CD14-positive monocyte (primary cell): ENCODE data around the gene PAPPA. TPM values are rescaled to one million over a fixed set of nuclear protein-coding genes. Genes with fewer than 3 reads are reported as not detected.

ENCODE experiments used
- DNase-seq, 3 donors: peaks; one replicate each; pipeline ENCODE4 v3.0.0-alpha.2; 2011 to 2022
- H2AFZ ChIP-seq: 2 replicates; pipeline ENCODE4 v1.6.0; 2012; ENCODE audit warnings: mild to moderate bottlenecking, low read depth, low read length, inconsistent platforms; ENCODE audit not compliant: insufficient read depth, poor library complexity, severe bottlenecking
- H3K27ac ChIP-seq, 2 donors: 1 replicate in 1 of 2; 2 replicates in 1 of 2; pipeline ENCODE4 v1.5.1; 2012 to 2013; ENCODE audit warnings: low read length in 2 of 2, control low read depth in 1 of 2, inconsistent platforms in 1 of 2, low read depth in 1 of 2, mild to moderate bottlenecking in 1 of 2
- H3K27me3 ChIP-seq, 2 donors: one replicate each; pipeline versions ENCODE4 v1.6.0 to v1.6.1; 2011 to 2013; ENCODE audit warnings: low read length in 2 of 2; ENCODE audit not compliant: control insufficient read depth in 2 of 2, insufficient read depth in 2 of 2
- H3K36me3 ChIP-seq, 2 donors: replicated peaks in 1 of 2; 1 replicate in 1 of 2; 2 replicates in 1 of 2; pipeline versions ENCODE4 v1.5.1 to v1.6.1; 2012 to 2013; ENCODE audit warnings: low read length in 2 of 2, control low read depth in 1 of 2, inconsistent platforms in 1 of 2, mild to moderate bottlenecking in 1 of 2; ENCODE audit not compliant: insufficient read depth in 2 of 2, control insufficient read depth in 1 of 2
- H3K4me1 ChIP-seq, 2 donors: 1 replicate in 1 of 2; 2 replicates in 1 of 2; pipeline versions ENCODE4 v1.5.1 to v1.6.1; 2012 to 2013; ENCODE audit warnings: low read length in 2 of 2, control low read depth in 1 of 2, inconsistent platforms in 1 of 2, mild to moderate bottlenecking in 1 of 2, moderate library complexity in 1 of 2; ENCODE audit not compliant: insufficient read depth in 2 of 2, control insufficient read depth in 1 of 2
- H3K4me2 ChIP-seq: replicated peaks from 2 replicates; pipeline ENCODE3; 2012; ENCODE audit warnings: low read length, moderate library complexity, mild to moderate bottlenecking; ENCODE audit not compliant: poor library complexity, severe bottlenecking; ENCODE audit errors: extremely low read depth
- H3K4me3 ChIP-seq, 3 experiments: fragments of 200-600 bp in 1 of 3; sonication (generic) in 1 of 3; replicated peaks in 1 of 3; 1 replicate in 2 of 3; 2 replicates in 1 of 3; pipeline ENCODE4 v1.5.1; 2011 to 2013; ENCODE audit warnings: low read length in 3 of 3, mild to moderate bottlenecking in 3 of 3, control low read depth in 2 of 3, low read depth in 2 of 3, inconsistent platforms in 1 of 3, moderate library complexity in 1 of 3
- H3K79me2 ChIP-seq: 2 replicates; pipeline ENCODE4 v1.6.0; 2012; ENCODE audit warnings: mild to moderate bottlenecking, control low read depth, inconsistent platforms, low read length, moderate library complexity; ENCODE audit not compliant: insufficient read depth
- H3K9ac ChIP-seq: 2 replicates; pipeline ENCODE4 v1.6.0; 2017; ENCODE audit warnings: low read length, mild to moderate bottlenecking; ENCODE audit not compliant: insufficient read depth, poor library complexity, severe bottlenecking
- H3K9me3 ChIP-seq, 2 donors: replicated peaks in 1 of 2; 1 replicate in 1 of 2; 2 replicates in 1 of 2; pipeline versions ENCODE4 v1.5.1 to v1.6.1; 2012 to 2013; ENCODE audit warnings: low read length in 2 of 2, control low read depth in 1 of 2; ENCODE audit not compliant: control insufficient read depth in 1 of 2, insufficient read depth in 1 of 2
- H4K20me1 ChIP-seq: 2 replicates; pipeline ENCODE4 v1.6.0; 2012; ENCODE audit warnings: mild to moderate bottlenecking, low read length, control low read depth, moderate library complexity; ENCODE audit not compliant: insufficient read depth
- H3K27ac Mint-ChIP-seq, 7 donors: one replicate each; pipeline ENCODE4 v1.8.0; 2020; ENCODE audit warnings: mild to moderate bottlenecking in 7 of 7, mixed read lengths in 7 of 7, moderate library complexity in 6 of 7, inconsistent platforms in 2 of 7
- H3K27me3 Mint-ChIP-seq, 3 donors: one replicate each; pipeline ENCODE4 v1.8.0; 2021 to 2022; ENCODE audit warnings: low read depth in 3 of 3, mild to moderate bottlenecking in 3 of 3, mixed read lengths in 3 of 3, moderate library complexity in 3 of 3, inconsistent platforms in 1 of 3
- H3K36me3 Mint-ChIP-seq, 2 donors: one replicate each; pipeline ENCODE4 v1.8.0; 2020; ENCODE audit warnings: mixed read lengths in 2 of 2, inconsistent platforms in 1 of 2, mild to moderate bottlenecking in 1 of 2
- H3K4me1 Mint-ChIP-seq: one replicate; pipeline ENCODE4 v1.8.0; 2020; ENCODE audit warnings: mild to moderate bottlenecking, mixed read lengths
- H3K4me3 Mint-ChIP-seq, 2 donors: one replicate each; pipeline ENCODE4 v1.8.0; 2020; ENCODE audit warnings: mild to moderate bottlenecking in 2 of 2, mixed read lengths in 2 of 2, moderate library complexity in 1 of 2
- H3K9me3 Mint-ChIP-seq, 7 donors: one replicate each; pipeline ENCODE4 v1.8.0; 2020 to 2022; ENCODE audit warnings: mixed read lengths in 7 of 7, mild to moderate bottlenecking in 6 of 7, moderate library complexity in 6 of 7, inconsistent platforms in 2 of 7
- CTCF ChIP-seq: fragments of 200-600 bp; IDR thresholded peaks from one replicate; pipeline ENCODE4 v1.8.0; 2022; ENCODE audit warnings: antibody characterized with exemption, mild to moderate bottlenecking
- WGBS: methylation state at CpG from one replicate; pipeline ENCODE4 v1.1.5; 2013; ENCODE audit warnings: missing lambda C conversion rate; ENCODE audit not compliant: insufficient coverage; 5-methylcytosine and 5-hydroxymethylcytosine counted together
- intact Hi-C, 2 donors: fragments of 100-400 bp; cut with micrococcal nuclease; formaldehyde crosslinking; loops; one replicate each; pipeline versions ENCODE4 v1.15.0 to v1.15.1; 2023
- polyA plus RNA-seq, 3 donors: library from polyadenylated mRNA; depleted of rRNA in 1 of 3; unstranded in 2 of 3; stranded (reverse) in 1 of 3; fragments of 300-500 nt in 2 of 3; fragments of >200 nt in 1 of 3; fragmentation: Illumina TruSeq in 2 of 3; gene quantifications; 1 replicate in 2 of 3; 2 replicates in 1 of 3; pipeline ENCODE4 v1.2.3, GENCODE V29; 2012 to 2021

The PAPPA gene
- polyA plus RNA-seq, 3 donors, result not detected

- no peaks in the 10 kb centered on the region for H3K9me3 ChIP-seq
- H2AFZ ChIP-seq, result no peak overlapping the region
- intact Hi-C loops, result no loop called here
- H3K4me1 Mint-ChIP-seq, result no peaks in the 10 kb centered on the region
- no peak overlapping the region for H3K4me3 Mint-ChIP-seq
- no peaks in the 10 kb centered on the region for H3K36me3 ChIP-seq
- no peaks in the 10 kb centered on the region for H3K79me2 ChIP-seq
- no peak overlapping the region for H3K4me2 ChIP-seq
- no peak for TF ChIP-seq CTCF
- H4K20me1 ChIP-seq, result no peaks in the 10 kb centered on the region
- no peak overlapping the region for H3K27ac ChIP-seq
- no peaks in the 10 kb centered on the region for H3K4me1 ChIP-seq
- H3K36me3 Mint-ChIP-seq, result no peaks in the 10 kb centered on the region
- H3K27me3 Mint-ChIP-seq, result peaks cover 0 to 2% (median 0%) of the 10 kb centered on the region in 3 donors
- H3K27me3 ChIP-seq, result no peaks in the 10 kb centered on the region
- H3K9ac ChIP-seq, result no peak overlapping the region
- H3K9me3 Mint-ChIP-seq, result peaks cover 0 to 9% (median 3%) of the 10 kb centered on the region in 7 donors
- no peak for DNase-seq
- H3K4me3 ChIP-seq, result no peak overlapping the region
- no peak overlapping the region for H3K27ac Mint-ChIP-seq
- 75% methylated on average over 5 of the region's 8 CpGs for whole genome bisulfite sequencing
These were observed 223.7 kb downstream of the PAPPA start for GRCh38 chr9:116377179-116377798.

DNA sequence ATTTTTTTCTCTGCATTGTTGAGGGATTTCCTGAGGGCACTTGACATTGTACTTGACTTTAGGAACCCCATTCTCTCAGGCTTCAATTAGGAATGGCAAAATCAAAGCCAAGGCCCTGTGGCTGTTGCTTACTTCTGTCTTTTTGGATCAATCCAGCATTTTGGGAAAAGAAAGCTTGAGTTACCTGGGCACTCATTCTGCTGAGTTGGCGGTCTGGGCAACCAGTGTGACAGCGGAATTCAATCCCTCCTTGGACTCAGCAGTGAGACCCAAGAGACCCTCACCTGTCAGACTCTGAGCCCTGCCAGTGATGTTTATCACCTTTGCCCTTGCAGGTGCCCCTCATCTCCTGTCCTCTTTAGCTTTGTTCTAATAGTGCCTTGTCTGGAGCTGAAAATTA is 225.3 kb downstream of the PAPPA start:
- Histone ChIP-seq H2AFZ (no peak overlapping the region), H3K27ac (no peak overlapping the region), H4K20me1 (no peaks in the 10 kb centered on the region), H3K79me2 (no peaks in the 10 kb centered on the region), H3K4me2 (no peak overlapping the region), H3K27me3 (no peaks in the 10 kb centered on the region), H3K4me1 (no peaks in the 10 kb centered on the region), H3K9me3 (no peaks in the 10 kb centered on the region), H3K4me3 (no peak overlapping the region), H3K9ac (no peak overlapping the region), H3K36me3 (no peaks in the 10 kb centered on the region)
- peaks cover 0 to 9% (median 3%) of the 10 kb centered on the region in 7 donors for H3K9me3 Mint-ChIP-seq
- intact Hi-C loops, result no loop called here
- TF ChIP-seq CTCF, result no peak
- no peak overlapping the region for H3K27ac Mint-ChIP-seq
- H3K36me3 Mint-ChIP-seq, result no peaks in the 10 kb centered on the region
- H3K4me3 Mint-ChIP-seq, result no peak overlapping the region
- 88% methylated on average over 2 of the region's 2 CpGs for WGBS
- no peak for DNase-seq
- H3K4me1 Mint-ChIP-seq, result no peaks in the 10 kb centered on the region
- H3K27me3 Mint-ChIP-seq, result peaks cover 0 to 2% (median 0%) of the 10 kb centered on the region in 3 donors
